CD4-positive, alpha-beta T cell treated with Interleukin-2 at 100 ng/mL for 4 hours (primary cell): ENCODE data around the gene KCNK3.
A peak's percentile ranks its signal among the peaks of the same experiment; 100 is the strongest.
"Not testable (repeated sequence)": the region's sequence is repeated elsewhere in the genome, so short reads cannot be mapped to it uniquely, and the experiment has no call there.

Experiments used
- DNase-seq: peaks from one replicate; pipeline ENCODE4 v3.0.0-alpha.2; 2020; ENCODE audit warnings: low spot score

The KCNK3 gene

GRCh38 chr2:26692279-26692896, at the start of gene KCNK3:
TSS of gene KCNK3 (plus strand) at chr2:26692722. CDS start at chr2:26692876, 154 bp downstream.
- peak; percentile 7 for DNase-seq

GRCh38 chr2:26644188-26644835, 48.2 kb upstream of the KCNK3 start:
- no peak for DNase-seq

- no peak for DNase-seq
Measured at GRCh38 chr2:26645762-26646161, 46.8 kb upstream of the KCNK3 start.

DNA sequence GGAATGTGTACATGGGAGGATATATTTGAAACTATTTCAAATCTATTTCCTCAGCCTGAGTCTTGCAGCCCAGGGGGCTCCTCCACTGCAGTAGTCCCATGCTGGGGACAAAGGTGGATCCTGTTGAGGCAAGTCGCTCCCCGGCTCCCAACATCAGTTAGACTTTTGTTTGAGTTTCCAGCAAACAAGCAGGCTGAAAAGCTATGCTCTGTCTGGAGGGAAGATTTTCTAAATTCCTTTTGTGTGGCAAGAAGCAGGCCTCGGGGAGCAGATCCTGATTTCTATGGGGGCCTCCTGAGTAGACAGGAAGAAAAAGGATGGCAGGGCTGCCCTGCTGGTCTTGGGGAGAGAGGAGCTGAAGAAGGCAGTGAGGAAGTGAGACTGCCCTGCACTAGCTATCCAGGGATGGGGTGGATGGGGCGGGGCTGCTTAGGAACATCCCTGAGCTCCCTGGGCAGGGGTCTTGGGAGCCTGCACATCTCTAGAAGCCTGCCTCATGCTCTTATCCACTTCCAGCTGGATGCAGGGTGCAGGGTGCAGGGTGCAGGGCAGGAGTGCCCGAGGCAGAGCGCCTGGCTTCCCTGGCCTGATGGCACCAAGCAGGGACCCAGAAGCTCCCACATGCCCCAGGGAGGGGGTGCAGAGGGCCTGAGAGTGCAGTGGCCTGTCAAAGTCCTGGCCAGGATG, 45.4 kb upstream of the KCNK3 start:
- no peak for DNase-seq

DNA sequence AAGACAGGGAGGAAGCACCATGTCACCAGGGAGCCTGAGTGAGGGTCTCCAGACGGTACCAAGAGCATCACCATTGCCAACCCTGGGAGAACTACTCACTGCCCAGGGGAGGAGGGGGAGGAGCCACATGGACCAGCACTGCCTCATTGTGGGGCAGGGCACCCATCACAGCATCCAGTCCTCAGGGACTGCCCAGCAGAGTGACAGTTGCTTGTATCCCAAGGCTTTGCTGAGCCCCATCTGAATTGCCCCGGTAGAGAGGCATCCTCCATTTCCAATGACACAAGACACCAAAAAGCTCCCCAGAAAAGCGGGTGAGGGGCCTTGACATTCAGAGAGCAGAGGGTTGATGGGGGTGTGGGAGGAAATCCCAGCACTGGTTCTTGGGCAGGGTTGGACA, 44.5 kb upstream of the KCNK3 start:
- DNase-seq: no peak

- DNase-seq: no peak
Measured at GRCh38 chr2:26648516-26648915, 44.0 kb upstream of the KCNK3 start.

DNA sequence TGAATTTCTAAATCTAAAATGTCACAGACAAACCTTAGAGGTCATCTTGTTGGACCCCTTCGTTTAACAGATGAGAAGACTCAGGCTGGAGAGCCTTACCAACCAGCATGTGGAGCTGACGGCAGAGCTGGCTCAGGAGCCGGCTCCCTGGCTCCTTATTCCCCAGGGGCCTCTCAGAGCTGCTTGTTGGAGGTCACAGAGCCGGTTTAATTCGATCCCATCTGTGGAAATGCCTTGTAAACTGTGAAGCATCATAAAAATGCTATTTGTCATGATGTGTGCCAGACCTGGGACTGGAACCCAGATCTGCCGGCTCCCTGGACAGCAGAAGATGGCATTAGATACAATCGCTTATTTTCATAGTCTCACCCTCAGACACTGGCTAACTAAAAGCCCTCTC, 43.2 kb upstream of the KCNK3 start:
- DNase-seq: no peak

GRCh38 chr2:26649992-26650712, 42.4 kb upstream of the KCNK3 start:
- no peak for DNase-seq

GRCh38 chr2:26650713-26651469, 41.6 kb upstream of the KCNK3 start:
- no peak for DNase-seq

GRCh38 chr2:26651470-26651771, 41.1 kb upstream of the KCNK3 start:
- DNase-seq: no peak

DNA sequence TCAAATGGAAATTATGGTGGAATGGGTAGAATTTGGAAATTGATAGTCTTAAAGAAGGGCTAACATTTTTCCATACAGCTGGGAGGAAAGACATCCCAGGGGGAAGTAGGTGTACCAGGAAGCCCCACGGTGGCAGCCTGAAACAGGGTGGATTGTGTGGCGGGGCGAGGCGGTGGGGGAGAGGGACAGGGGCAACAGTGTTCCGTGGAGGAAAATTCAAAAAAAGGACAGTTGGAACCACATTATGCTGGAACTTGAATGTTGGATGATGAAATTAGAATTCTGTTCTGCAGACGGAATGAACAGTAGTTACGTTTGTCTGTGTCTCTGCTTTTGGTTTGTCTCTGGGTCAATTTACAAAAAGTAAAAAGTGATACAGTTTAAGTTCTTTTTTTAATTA, 40.7 kb upstream of the KCNK3 start:
- DNase-seq: no peak

- DNase-seq: no peak
Measured at GRCh38 chr2:26652361-26653041, 40.0 kb upstream of the KCNK3 start.

- no peak for DNase-seq
Measured at GRCh38 chr2:26653207-26654060, 39.1 kb upstream of the KCNK3 start.

DNA sequence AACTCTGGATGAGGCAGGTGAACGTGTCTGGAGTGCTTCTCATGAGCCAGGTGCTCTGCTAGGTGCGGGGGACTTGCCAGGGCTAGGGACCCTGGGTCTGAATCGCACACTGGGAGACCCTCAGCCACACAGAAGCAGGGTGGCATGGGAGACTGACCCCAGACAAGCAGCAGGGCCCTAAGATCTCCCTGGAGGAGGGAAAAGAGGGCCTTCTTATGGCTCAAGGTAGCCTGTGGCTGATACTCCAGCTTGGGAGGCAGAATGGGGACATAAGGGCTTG, 38.5 kb upstream of the KCNK3 start:
- DNase-seq: no peak

- DNase-seq: not testable (repeated sequence)
Measured at GRCh38 chr2:26655120-26655519, 37.4 kb upstream of the KCNK3 start.

DNA sequence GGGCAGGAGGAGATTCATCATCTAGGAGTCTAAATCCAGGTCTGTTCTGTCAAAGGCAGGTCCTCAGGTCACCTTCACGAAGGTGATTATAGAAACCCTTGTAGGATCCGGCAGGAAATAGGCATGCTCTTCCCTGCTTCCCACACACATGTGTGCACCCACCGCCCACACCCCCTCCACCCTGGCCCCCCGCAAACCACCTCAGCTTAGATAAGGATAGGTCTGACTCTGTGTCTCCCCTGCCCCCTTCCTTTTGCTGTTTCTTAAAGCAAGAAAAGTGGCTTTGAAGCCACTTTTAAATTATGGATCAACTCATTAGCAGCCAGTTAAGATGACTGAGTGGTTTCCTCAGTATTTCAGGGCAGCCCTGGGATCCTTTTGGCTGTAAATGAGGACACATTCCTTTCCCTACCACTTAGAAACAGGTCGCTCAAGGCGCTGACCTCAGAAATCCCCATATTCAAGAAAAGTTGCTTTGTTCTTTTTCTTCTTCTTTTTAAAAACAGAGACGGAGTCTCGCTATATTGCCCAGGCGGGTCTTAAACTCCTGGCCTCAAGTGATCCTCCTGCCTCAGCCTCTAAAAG, 36.8 kb upstream of the KCNK3 start:
- DNase-seq: no peak

GRCh38 chr2:26657265-26657664, 35.3 kb upstream of the KCNK3 start:
- no peak for DNase-seq

DNA sequence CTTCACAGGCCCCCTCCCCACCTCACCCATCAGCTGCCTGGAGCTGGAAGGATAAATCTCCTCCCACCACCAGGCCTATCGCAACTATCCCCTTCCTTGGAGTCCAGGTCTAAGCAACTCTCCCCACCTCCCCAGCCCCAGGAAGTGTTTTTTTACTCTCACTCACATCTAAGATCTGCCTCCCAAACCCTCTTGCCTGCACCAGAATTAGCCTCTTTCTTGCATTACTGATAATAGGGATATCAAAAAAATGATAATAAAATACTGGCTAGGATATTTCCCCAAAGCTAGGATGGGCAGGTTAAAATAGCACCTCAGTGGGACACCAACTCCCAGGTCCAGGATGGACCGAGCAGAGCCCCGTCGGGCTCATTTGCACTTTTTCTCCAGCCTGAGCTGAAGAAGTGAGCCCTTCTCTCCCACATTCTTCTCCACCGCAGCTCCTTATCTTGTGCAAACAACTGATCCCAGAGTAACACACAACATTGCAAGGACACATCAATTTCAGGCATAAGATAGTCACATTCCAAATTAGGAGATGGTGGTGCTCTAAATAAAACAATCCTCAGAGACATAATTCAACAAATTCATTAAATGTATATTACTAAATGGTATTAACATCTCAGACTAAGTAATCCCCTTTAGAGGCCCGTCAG, 33.7 kb upstream of the KCNK3 start:
- no peak for DNase-seq

- no peak for DNase-seq
Measured at GRCh38 chr2:26660363-26660962, 32.1 kb upstream of the KCNK3 start.

DNA sequence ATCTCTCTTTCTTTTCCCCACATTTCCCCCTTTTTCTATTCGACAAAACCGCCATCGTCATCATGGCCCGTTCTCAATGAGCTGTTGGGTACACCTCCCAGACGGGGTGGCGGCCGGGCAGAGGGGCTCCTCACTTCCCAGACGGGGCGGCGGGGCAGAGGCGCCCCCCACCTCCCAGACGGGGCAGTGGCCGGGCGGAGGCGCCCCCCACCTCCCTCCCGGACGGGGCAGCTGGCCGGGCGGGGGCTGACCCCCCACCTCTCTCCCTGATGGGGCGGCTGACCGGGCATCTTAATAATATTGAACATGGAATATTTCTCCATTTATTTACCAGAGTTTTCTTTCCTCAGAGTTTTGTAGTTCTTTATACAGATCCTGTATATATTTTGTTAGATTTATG, 27.2 kb upstream of the KCNK3 start:
- not testable (repeated sequence) for DNase-seq
